Subcutaneous preadipocyte (primary cell): Measurements from ENCODE around the gene UNG. TPM values are rescaled to one million over a fixed set of nuclear protein-coding genes. Genes with fewer than 3 reads are reported as not detected.

Experiments
- small RNA-seq: library from RNA; depleted of rRNA; stranded (forward); fragments of <200 nt; gene quantifications from one replicate; pipeline ENCODE3, GENCODE V24; 2012
- total RNA-seq: library from RNA; depleted of rRNA; stranded (reverse); fragments of >200 nt; gene quantifications from 2 replicates; pipeline ENCODE4 v1.2.3, GENCODE V29; 2012

UNG gene
- 19.5 and 26.6 TPM in 2 replicates for total RNA-seq

GRCh38 chr12:109097435-109098182 lies at the start of gene UNG:
Gene UNG, plus strand, starts transcription at chr12:109097597. Its CDS starts 83 bp downstream, at chr12:109097680.

GRCh38 chr12:109052414-109053323 lies 44.7 kb upstream of the UNG start, which contains the start of gene USP30:
Gene USP30, plus strand, starts transcription at chr12:109052576. Its CDS starts 103 bp downstream, at chr12:109052679.

GRCh38 chr12:109093022-109093918 lies 4.1 kb upstream of the UNG start, which contains the start of gene ALKBH2:
Gene ALKBH2, minus strand, starts transcription at chr12:109093472. Its CDS starts 686 bp downstream, at chr12:109092786.

GRCh38 chr12:109115758-109116610 lies 18.6 kb downstream of the UNG start, which contains the start of gene ACACB:
Gene ACACB, plus strand, starts transcription at chr12:109116587. Its CDS starts 22,819 bp downstream, at chr12:109139406.

Small RNA genes within 50 kb of the gene (small RNA-seq; reads per million reads assigned to genes)
- gene RNA5SP372, result 0.08 reads per million

Other genes with a start within 250 kb of the UNG start
- gene SSH1, start 240.0 kb upstream of the UNG start, total RNA-seq, result 14.3 and 19.0 TPM in 2 replicates
- not detected in 2 replicates for gene DAO, start 217.5 kb upstream of the UNG start, total RNA-seq
- gene SVOP, start 76.5 kb upstream of the UNG start, total RNA-seq, result not detected in 2 replicates
- 7.0 and 8.5 TPM in 2 replicates for gene USP30, start 45.0 kb upstream of the UNG start, total RNA-seq
- 25.2 and 28.7 TPM in 2 replicates for gene ALKBH2, start 4.1 kb upstream of the UNG start, total RNA-seq
- 2.5 and 7.3 TPM in 2 replicates for gene ACACB, start 19.0 kb downstream of the UNG start, total RNA-seq
- not detected in 2 replicates for gene FOXN4, start 211.7 kb downstream of the UNG start, total RNA-seq